Neural progenitor cell (in vitro differentiated cells): ENCODE measurements around the gene PPM1G.

Experiments
- CTCF ChIP-seq: fragments of 200-600 bp; sonication (generic); IDR thresholded peaks from 2 replicates; pipeline ENCODE4 v1.5.1; 2017; ENCODE audit warnings: antibody characterized with exemption, mild to moderate bottlenecking
- EZH2phosphoT487 ChIP-seq: fragments of 200-600 bp; sonication (generic); IDR thresholded peaks from 2 replicates; pipeline ENCODE4 v1.6.1; 2017; ENCODE audit warnings: antibody characterized with exemption

GRCh38 chr2:27379383-27379835 lies 30.0 kb downstream of the PPM1G start:
- no peak for TF ChIP-seq CTCF
- no peak for TF ChIP-seq EZH2phosphoT487
